Limb (tissue), 2 donors: ENCODE results near the gene TSPAN4.
A peak's percentile ranks its signal among the peaks of the same experiment; 100 is the strongest.

ENCODE experiments used
- DNase-seq, 2 donors: peaks; one replicate each; pipeline ENCODE4 v3.0.0-alpha.2; 2016; ENCODE audit errors: extremely low spot score in 2 of 2

TSPAN4 gene

DNA sequence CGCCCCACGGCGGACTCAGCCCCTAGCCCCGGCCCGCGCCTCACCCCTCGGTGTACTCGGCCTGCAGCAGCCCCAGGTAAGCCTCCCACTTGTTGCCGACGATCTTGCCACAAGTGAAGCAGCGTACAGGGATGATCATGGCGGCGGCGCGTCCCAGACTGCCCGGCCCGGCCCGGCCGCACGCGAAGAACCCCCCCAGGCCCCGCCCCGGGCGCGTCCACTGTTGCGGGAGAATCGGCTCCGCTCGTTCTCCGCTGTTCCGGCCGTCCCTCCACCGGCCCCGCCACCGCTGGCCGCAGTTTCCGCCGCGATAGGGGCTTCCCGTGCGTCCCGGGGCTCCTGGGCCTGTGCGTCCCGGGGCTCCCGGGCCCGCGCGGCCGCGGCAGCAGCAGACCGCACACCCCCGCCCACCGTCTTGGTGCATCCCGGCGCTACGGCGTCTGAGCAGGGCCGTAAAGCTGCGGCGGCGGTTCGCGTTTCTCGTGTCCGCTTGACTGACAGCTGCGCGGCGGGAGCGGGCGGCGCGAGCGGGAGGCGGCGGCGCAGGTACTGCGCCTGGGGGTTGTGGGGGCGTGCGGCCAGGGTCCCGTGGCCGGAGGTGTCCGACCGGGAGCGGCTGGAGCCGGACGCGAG is at the start of gene TSPAN4, which contains the start of gene POLR2L:
Gene TSPAN4, plus strand, starts transcription at position 483 of the 633 bp plus-strand sequence. CDS start 7,453 bp downstream, outside the sequence.
Gene POLR2L, minus strand, starts transcription at position 160 of the 633 bp plus-strand sequence. Its CDS starts 21 bp downstream, at position 139.
- peak; percentile 82 to 95 for DNase-seq

DNA sequence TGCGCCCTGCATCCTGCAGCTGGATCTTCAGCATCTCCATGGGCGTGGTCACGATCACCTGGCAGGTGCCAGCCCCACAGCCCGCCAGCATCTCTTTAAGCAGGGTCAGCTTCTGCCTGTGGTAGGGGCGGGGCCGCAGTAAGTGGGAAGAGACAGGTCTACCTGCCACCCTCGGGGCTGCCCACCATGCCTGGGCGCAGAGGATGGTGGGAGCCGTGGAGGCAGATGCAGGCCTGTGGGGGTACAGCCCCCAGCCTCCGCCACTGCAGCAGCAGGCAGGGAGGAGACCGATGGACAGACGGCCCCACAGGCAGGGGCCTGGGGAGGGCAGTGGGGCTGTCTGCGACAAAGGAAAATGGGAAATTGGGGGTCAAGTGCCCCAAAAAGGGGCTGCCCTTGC is 49.8 kb upstream of the TSPAN4 start:
- DNase-seq = no peak

GRCh38 chr11:793556-793955 is 49.1 kb upstream of the TSPAN4 start:
- no peak for DNase-seq

- DNase-seq = no peak
These were observed 48.5 kb upstream of the TSPAN4 start for GRCh38 chr11:794013-794765.

GRCh38 chr11:794766-795633 is 47.7 kb upstream of the TSPAN4 start:
- no peak for DNase-seq

GRCh38 chr11:795634-796564 is 46.8 kb upstream of the TSPAN4 start:
- DNase-seq = peak; percentile 45 to 81

- no peak for DNase-seq
These were observed 45.9 kb upstream of the TSPAN4 start for GRCh38 chr11:796565-797295.

DNA sequence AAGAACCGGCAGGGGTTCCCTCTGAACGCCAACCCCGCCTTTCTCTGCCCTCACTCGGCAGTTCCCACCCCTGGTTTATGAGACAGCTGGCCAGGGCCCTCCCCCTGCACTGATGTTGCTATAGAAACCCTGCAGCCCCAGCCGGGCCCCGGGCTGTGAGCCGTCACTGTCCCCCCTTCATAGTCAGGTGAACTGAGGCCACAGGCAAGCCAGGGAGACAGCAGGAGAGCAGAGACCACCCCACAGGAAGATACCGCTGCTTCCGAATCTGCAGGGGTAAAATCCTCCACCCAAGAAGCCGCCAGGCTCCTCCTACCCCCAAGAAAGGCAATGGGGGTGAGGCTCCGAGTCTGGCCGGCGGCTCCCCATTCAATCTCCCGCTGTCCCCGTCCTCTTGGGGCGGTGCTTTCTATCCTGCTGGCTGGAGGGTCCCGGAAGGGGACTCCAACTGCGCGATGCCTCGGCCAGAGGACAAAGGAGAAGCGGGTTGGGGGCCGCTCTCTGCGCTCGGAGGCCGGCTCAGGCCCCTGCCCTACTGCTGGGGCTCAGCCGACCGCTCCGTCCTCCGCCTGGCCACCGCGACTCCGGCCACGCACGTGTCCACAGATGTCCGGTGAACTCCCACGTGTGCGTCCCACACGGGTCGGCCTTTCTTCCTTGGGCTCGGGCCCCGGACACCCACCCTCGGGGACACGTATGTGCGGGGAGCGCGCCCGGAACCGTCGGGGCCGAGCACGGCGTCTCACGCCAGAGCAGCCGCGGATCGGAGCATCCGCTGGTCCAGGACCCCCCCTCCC is 45.2 kb upstream of the TSPAN4 start:
- peak; percentile 89 for DNase-seq

GRCh38 chr11:798093-798713 is 44.4 kb upstream of the TSPAN4 start, which contains the start of gene SLC25A22:
Gene SLC25A22, minus strand, starts transcription at chr11:798281. Its CDS starts 3,275 bp downstream, at chr11:795006.
- DNase-seq = peak; percentile 85 to 92

DNA sequence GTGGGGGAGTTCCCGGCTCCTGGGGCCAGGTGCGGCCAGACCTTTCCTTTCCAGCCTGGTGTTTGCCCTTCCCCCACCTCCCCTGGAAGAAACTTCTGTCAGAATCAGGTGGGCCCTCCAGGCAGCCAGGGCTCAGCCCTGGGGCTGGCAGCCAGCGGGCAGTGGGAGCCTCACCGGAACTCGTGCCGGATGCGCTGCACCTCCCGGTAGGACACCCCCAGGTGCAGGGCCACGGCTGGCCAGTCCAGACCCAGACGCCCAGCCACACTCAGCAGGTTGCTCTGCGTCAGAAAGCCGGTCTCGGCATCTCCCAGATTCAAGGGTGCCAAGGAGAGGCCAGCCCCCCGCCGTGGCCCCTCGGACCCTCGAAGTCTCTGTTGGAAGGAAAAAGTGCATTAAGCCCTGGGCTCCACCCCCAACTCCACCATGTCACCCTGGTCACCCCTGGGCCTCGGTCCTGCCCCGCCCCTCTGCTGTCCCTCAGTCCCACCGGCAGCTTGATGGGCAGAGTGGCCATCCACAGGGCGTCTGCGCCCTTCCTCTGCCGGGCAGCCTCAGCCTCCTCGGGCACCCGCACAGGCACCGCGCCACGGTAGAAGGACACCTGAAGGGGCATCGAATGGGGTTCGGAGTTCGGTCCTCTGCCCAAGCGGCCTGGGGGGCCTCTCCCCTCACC is 42.9 kb upstream of the TSPAN4 start:
- no peak for DNase-seq

DNA sequence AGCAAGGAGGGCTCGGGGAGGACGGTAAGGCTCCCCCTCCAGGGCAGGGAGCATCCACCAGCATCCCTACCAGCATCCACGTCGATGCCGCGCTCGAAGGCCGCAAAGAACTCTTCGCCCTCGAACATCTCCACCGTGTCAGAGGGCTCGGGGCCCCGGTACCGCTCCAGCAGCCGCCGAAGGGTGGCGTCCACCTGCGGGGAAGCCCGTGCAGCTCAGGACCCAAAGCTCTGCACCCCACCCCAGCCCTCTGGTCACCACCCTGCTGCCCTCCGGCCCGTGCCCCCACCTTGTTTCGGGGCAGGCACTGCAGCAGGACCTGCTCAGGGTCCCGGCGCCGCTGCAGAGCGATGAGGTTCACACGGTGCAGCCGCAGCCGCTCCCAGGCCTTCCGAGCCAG is 42.2 kb upstream of the TSPAN4 start:
- no peak for DNase-seq

GRCh38 chr11:801097-801780 is 41.4 kb upstream of the TSPAN4 start:
- no peak for DNase-seq

DNA sequence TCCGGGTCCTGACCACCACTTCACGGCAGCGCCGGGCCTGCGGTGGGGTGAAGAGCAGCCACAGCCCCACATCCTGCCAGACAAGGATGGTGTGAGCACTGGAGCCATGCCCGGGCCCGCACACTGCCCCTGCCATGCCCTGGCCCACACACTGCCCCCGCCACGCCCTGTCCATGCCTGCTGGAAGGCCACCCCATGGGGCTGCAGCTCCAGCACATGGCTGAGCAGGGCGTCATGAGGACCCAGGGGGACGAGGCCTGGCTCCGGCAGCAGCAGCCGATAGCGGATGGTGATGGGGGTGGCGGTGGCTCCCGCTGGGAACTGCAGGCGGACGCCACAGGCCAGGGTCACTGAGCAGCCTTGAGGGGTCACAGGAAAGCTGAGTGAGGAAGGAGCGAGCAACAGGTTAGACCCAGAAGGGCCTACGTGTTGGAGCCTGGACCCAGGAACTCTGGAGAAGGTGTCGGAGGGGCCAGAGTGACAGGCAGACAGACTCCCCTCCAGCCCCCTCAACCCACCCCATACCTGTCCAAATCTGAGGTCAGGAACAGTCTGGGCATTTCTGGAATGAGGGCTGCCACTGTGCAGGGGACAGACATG is 40.5 kb upstream of the TSPAN4 start:
- DNase-seq = no peak

DNA sequence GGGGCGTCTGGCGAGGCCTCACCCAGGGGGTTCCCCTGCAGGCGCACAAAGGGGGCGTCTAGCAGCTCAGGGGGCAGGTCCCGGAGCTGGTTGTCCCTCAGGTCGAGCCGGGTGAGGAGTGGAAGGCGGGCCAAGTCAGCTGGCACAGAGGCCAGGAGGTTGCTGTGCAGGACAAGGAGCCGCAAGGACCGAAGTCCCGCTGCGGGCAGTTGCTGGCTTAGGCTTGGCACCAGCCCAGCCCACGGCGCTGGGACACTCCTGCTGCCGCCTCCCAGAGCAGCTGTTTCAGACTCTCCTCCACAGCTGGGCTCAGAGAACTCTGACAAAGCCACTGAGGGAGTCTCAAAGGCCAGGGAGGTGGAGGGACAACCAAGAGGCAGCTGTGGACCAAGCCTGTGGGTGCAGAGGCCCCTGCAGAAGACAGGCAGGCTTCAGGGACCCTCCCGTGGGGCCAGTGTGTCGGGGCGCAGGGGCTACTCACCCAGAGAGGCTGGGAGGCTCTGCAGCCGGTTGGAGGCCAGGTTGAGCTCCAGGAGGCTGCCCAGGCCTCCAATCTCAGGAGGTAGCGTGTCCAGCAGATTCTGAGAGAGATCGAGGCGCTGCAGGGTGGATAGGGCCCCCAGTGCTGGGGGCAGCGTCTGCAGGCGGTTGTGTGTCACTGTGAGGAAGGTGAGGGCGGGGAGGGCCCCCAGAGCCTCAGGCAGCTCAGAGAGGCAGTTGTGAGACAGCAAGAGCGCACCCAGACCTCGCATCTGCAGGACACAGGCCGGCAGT is 39.8 kb upstream of the TSPAN4 start:
- no peak for DNase-seq

DNA sequence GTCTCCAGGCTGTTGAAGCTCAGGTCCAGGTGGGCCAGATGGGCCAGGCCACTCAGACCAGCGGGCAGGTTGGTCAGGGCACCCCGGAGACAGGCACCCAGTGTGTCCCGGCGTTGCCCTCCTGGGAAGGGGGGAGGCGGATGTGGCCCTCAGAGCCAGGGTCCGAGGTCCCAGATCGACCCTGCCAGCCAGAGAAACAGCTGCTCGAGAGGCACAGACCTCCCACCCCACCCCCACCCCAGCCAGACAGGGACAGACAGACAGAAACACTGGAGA is 39.2 kb upstream of the TSPAN4 start:
- DNase-seq = no peak

DNA sequence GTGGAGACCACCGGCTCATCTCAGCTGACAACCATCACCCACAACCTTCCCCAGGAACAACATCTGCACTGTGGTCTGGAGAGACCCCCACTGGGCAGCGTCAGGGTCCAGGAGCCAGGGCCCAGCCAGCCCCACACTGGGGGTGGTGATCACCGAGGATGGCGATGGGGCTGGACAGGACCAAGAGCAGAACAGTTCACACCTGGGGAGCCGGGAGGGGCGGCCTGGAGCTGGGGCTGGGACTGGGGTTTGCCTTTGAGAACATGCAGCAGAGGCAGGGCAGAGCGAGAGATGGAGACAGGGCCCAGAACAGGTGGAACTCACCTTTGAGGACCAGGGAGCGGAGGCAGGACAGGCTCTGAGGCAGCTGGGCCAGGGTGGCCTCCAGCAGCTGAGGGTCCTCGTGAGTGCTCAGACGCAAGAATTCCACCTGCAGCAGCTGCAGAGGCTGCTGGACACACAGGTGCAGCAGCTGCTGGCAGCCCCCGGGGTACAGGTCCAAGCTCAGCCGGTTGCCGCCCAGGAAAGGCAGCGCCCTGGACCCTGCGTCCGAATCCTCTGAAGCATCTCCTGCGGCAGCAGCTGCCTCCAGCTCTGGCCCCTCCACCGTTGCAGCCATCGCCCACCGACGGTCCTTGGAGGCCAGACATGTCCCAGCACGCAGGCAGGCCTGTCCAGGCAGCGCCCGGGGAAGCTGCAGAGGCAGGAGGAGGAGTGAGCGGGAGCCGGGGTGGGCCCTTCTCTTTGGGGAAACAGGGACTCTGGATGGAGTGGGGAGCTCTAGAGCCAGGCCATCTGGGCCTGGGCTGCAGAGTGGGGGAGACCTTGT is 38.7 kb upstream of the TSPAN4 start:
- DNase-seq = no peak
